HG03575 (cell line): Measurements from ENCODE around the gene CDX2.
"Not testable (repeated sequence)": the region's sequence is repeated elsewhere in the genome, so short reads cannot be mapped to it uniquely, and the experiment has no call there.

Experiments
- ATAC-seq: cut with Tn5 transposase; IDR thresholded peaks from one replicate; pipeline ENCODE4 v1.9.1; 2021; ENCODE audit not compliant: unreplicated experiment, insufficient number of reproducible peaks, low FRiP score; ENCODE audit errors: extremely low read depth

Gene CDX2

GRCh38 chr13:27966641-27967202 is 2.4 kb downstream of the CDX2 start:
- no peak for ATAC-seq

GRCh38 chr13:27965740-27966640 is 3.1 kb downstream of the CDX2 start:
- ATAC-seq, result no peak

GRCh38 chr13:27965343-27965739 is 3.8 kb downstream of the CDX2 start:
- no peak for ATAC-seq

GRCh38 chr13:27964741-27965323 is 4.3 kb downstream of the CDX2 start:
- ATAC-seq, result no peak

- not testable (repeated sequence) for ATAC-seq
Measured at GRCh38 chr13:27964206-27964605, 4.9 kb downstream of the CDX2 start.

- ATAC-seq, result no peak
Measured at GRCh38 chr13:27963491-27963890, 5.6 kb downstream of the CDX2 start.

- ATAC-seq, result no peak
Measured at GRCh38 chr13:27962982-27963381, 6.1 kb downstream of the CDX2 start.

- no peak for ATAC-seq
Measured at GRCh38 chr13:27962128-27962841, 6.8 kb downstream of the CDX2 start.

GRCh38 chr13:27961227-27962085 is 7.7 kb downstream of the CDX2 start:
- ATAC-seq, result no peak

- no peak for ATAC-seq
Measured at GRCh38 chr13:27960362-27961226, 8.5 kb downstream of the CDX2 start.

GRCh38 chr13:27959976-27960361 is 9.1 kb downstream of the CDX2 start:
- ATAC-seq, result no peak

GRCh38 chr13:27956576-27957300 is 12.4 kb downstream of the CDX2 start:
- ATAC-seq, result no peak

GRCh38 chr13:27955014-27955591 is 14.0 kb downstream of the CDX2 start:
- ATAC-seq, result no peak

GRCh38 chr13:27954406-27954851 is 14.7 kb downstream of the CDX2 start:
- ATAC-seq, result no peak

- ATAC-seq, result no peak
Measured at GRCh38 chr13:27953676-27954405, 15.3 kb downstream of the CDX2 start.
